Measurements from ENCODE around the gene U2AF2.

DNA sequence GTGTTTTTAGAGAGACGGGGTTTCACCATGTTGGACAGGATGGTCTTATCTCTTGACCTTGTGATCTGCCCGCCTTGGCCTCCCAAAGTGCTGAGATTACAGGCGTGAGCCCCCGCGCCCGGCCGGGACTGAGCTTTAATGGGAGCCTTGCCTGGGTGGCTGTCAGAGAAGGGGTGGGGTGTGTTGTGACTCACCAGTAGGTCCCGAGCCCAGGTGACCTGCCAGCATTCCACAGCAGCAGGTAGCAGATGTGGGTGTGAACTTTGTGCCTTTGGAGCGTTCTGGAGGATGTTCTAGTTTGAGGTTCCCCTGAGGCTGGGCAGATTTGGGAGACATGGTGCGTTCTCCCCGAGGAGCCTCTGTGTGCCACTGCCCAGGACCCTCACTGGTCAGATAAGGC, 13.1 kb downstream of the U2AF2 start:
- TF ChIP-seq REST (IDR thresholded peaks at IDR 0.05; ENCODE audit: unreplicated experiment) (no peak), CTCF (conservative IDR thresholded peaks at IDR 0.05; ENCODE audit: low read depth in 2 of 2) (no peak), JUNB (IDR thresholded peaks at IDR 0.05; ENCODE audit: unreplicated experiment) (no peak), EZH2phosphoT487 (IDR thresholded peaks at IDR 0.05; ENCODE audit: unreplicated experiment) (no peak), POLR2AphosphoS5 (IDR thresholded peaks at IDR 0.05; ENCODE audit: low read depth) (no peak), EZH2 (IDR thresholded peaks at IDR 0.05; ENCODE audit: low read depth, unreplicated experiment) (no peak), STAT1 (IDR thresholded peaks at IDR 0.05; ENCODE audit: unreplicated experiment) (no peak), CREB1 (CRISPR knock-in tag; IDR thresholded peaks at IDR 0.05; ENCODE audit: low read depth) (no peak), ZNF114 (CRISPR knock-in tag; IDR thresholded peaks at IDR 0.05) (no peak)
- TF ChIP-seq, protein P1, sequence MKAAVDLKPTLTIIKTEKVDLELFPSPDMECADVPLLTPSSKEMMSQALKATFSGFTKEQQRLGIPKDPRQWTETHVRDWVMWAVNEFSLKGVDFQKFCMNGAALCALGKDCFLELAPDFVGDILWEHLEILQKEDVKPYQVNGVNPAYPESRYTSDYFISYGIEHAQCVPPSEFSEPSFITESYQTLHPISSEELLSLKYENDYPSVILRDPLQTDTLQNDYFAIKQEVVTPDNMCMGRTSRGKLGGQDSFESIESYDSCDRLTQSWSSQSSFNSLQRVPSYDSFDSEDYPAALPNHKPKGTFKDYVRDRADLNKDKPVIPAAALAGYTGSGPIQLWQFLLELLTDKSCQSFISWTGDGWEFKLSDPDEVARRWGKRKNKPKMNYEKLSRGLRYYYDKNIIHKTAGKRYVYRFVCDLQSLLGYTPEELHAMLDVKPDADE (IDR thresholded peaks at IDR 0.05), result no peak

Data from GM23338 (cell line).